H1 (cell line): ENCODE measurements around the gene LY6G5B. TPM values are rescaled to one million over a fixed set of nuclear protein-coding genes. Genes with fewer than 3 reads are reported as not detected.

ENCODE experiments used
- CTCF ChIA-PET: fragments of 300-600 bp; sonication (Branson Sonifier 250); formaldehyde crosslinking; loops from one replicate; lab custom pipeline; 2021; ENCODE audit not compliant: partially characterized antibody; lab: Charles Lee
- POLR2A ChIA-PET: fragments of 300-600 bp; sonication (Branson Sonifier 250); formaldehyde crosslinking; loops from one replicate; lab custom pipeline; 2021; ENCODE audit warnings: inconsistent platforms; ENCODE audit not compliant: partially characterized antibody; lab: Charles Lee
- DNase-seq, 2 experiments: peaks; one replicate each; pipeline versions ENCODE4 v3.0.0 to v3.0.0-alpha.2; 2010 to 2022; ENCODE audit warnings: low spot score in 2 of 2, low read depth in 1 of 2, mixed read lengths in 1 of 2
- FAIRE-seq: peaks from 2 replicates; lab custom pipeline; 2011; peaks lifted over from hg19 to GRCh38; lab: Jason Lieb, UNC
- H2AFZ ChIP-seq: 2 replicates; pipeline ENCODE4 v1.8.1; 2012; ENCODE audit warnings: low read length, inconsistent platforms
- H2AK5ac ChIP-seq: 2 replicates; pipeline ENCODE4 v1.6.1; 2013; ENCODE audit warnings: low read depth, low read length
- H2BK120ac ChIP-seq: replicated peaks from 2 replicates; pipeline ENCODE3; 2013; ENCODE audit warnings: low read depth, low read length, inconsistent platforms
- H2BK12ac ChIP-seq: 2 replicates; pipeline ENCODE4 v1.6.1; 2013; ENCODE audit warnings: low read depth, low read length
- H2BK15ac ChIP-seq: 2 replicates; pipeline ENCODE4 v1.6.1; 2013; ENCODE audit warnings: low read length
- H2BK20ac ChIP-seq: 2 replicates; pipeline ENCODE4 v1.6.1; 2013; ENCODE audit warnings: low read length
- H2BK5ac ChIP-seq: 2 replicates; pipeline ENCODE4 v1.6.1; 2013; ENCODE audit warnings: low read depth, low read length
- H3K14ac ChIP-seq: 2 replicates; pipeline ENCODE4 v1.6.1; 2013; ENCODE audit warnings: inconsistent platforms; ENCODE audit not compliant: insufficient read length
- H3K18ac ChIP-seq: 2 replicates; pipeline ENCODE4 v1.6.1; 2013; ENCODE audit warnings: low read length; ENCODE audit errors: extremely low read depth
- H3K23ac ChIP-seq: 2 replicates; pipeline ENCODE4 v1.6.1; 2013; ENCODE audit warnings: inconsistent platforms; ENCODE audit not compliant: insufficient read length
- H3K23me2 ChIP-seq: 2 replicates; pipeline ENCODE4 v1.6.1; 2013; ENCODE audit warnings: low read depth, low read length
- H3K27ac ChIP-seq: 2 replicates; pipeline ENCODE4 v1.6.1; 2011; ENCODE audit warnings: low read depth, low read length, inconsistent platforms
- H3K27me3 ChIP-seq, 4 experiments: replicated peaks in 1 of 4; 1 replicate in 1 of 4; 2 replicates in 3 of 4; pipeline versions ENCODE4 v1.6.1 to v1.8.1; 2011 to 2013; ENCODE audit warnings: low read length in 3 of 4, mild to moderate bottlenecking in 3 of 4, inconsistent platforms in 2 of 4, mixed read lengths in 2 of 4, moderate library complexity in 1 of 4; ENCODE audit not compliant: control insufficient read depth in 3 of 4, insufficient read depth in 3 of 4; ENCODE audit errors: extremely low read depth in 1 of 4
- H3K36me3 ChIP-seq, 4 experiments: 2 replicates each; pipeline versions ENCODE4 v1.6.1 to v1.8.1; 2011 to 2013; ENCODE audit warnings: mild to moderate bottlenecking in 4 of 4, low read length in 3 of 4, moderate library complexity in 2 of 4, control low read depth in 1 of 4, inconsistent platforms in 1 of 4; ENCODE audit not compliant: insufficient read depth in 4 of 4, control insufficient read depth in 2 of 4
- H3K4ac ChIP-seq: replicated peaks from 2 replicates; pipeline ENCODE3; 2013; ENCODE audit warnings: low read length, low read depth, mixed read lengths, inconsistent platforms; ENCODE audit not compliant: insufficient read length
- H3K4me1 ChIP-seq, 4 experiments: replicated peaks in 1 of 4; 1 replicate in 1 of 4; 2 replicates in 3 of 4; pipeline versions ENCODE4 v1.6.1 to v1.8.1; 2011 to 2013; ENCODE audit warnings: low read length in 3 of 4, inconsistent platforms in 2 of 4, mixed read lengths in 1 of 4; ENCODE audit not compliant: insufficient read depth in 4 of 4, control insufficient read depth in 3 of 4
- H3K4me2 ChIP-seq, 2 experiments: 2 replicates each; pipeline versions ENCODE4 v1.6.1 to v1.8.1; 2011 to 2013; ENCODE audit warnings: low read depth in 2 of 2, low read length in 2 of 2, control low read depth in 1 of 2, inconsistent platforms in 1 of 2, mild to moderate bottlenecking in 1 of 2; ENCODE audit not compliant: insufficient read depth in 1 of 2
- H3K4me3 ChIP-seq, 4 experiments: fragments of 200-600, 300-600 bp in 1 of 4; sonication (generic), shearing (Covaris generic), sonication (Bioruptor Twin) in 1 of 4; 2 replicates each; pipeline versions ENCODE4 v1.5.1 to v1.8.1; 2011 to 2016; ENCODE audit warnings: low read length in 4 of 4, low read depth in 3 of 4, control low read depth in 2 of 4, inconsistent platforms in 2 of 4, mild to moderate bottlenecking in 2 of 4, mixed read lengths in 1 of 4, moderate library complexity in 1 of 4; ENCODE audit not compliant: insufficient read depth in 2 of 4; ENCODE audit errors: extremely low read depth in 1 of 4
- H3K56ac ChIP-seq: replicated peaks from 2 replicates; pipeline ENCODE3; 2013; ENCODE audit warnings: low read depth, mild to moderate bottlenecking, mixed read lengths, low read length, inconsistent platforms; ENCODE audit not compliant: insufficient read length
- H3K79me1 ChIP-seq: 2 replicates; pipeline ENCODE4 v1.6.1; 2013; ENCODE audit warnings: low read depth, low read length, control low read depth
- H3K79me2 ChIP-seq, 2 experiments: 2 replicates each; pipeline versions ENCODE4 v1.6.1 to v1.8.1; 2012 to 2013; ENCODE audit warnings: low read length in 2 of 2, mild to moderate bottlenecking in 2 of 2, inconsistent platforms in 1 of 2; ENCODE audit not compliant: insufficient read depth in 2 of 2, control insufficient read depth in 1 of 2
- H3K9ac ChIP-seq, 4 experiments: replicated peaks in 1 of 4; 1 replicate in 1 of 4; 2 replicates in 3 of 4; pipeline versions ENCODE4 v1.6.1 to v1.8.1; 2011 to 2013; ENCODE audit warnings: low read depth in 3 of 4, low read length in 3 of 4, control low read depth in 2 of 4, mild to moderate bottlenecking in 2 of 4, moderate library complexity in 2 of 4, inconsistent platforms in 1 of 4; ENCODE audit errors: extremely low read depth in 1 of 4
- H3K9me3 ChIP-seq, 2 experiments: 2 replicates each; pipeline versions ENCODE4 v1.6.1 to v1.8.1; 2012 to 2013; ENCODE audit warnings: mild to moderate bottlenecking in 2 of 2, moderate library complexity in 2 of 2, control low read depth in 1 of 2, inconsistent platforms in 1 of 2, low read depth in 1 of 2, low read length in 1 of 2, mixed read lengths in 1 of 2; ENCODE audit not compliant: insufficient read depth in 2 of 2
- H4K20me1 ChIP-seq, 2 experiments: replicated peaks in 1 of 2; 2 replicates each; pipeline versions ENCODE3 to v1.8.1; 2011 to 2013; ENCODE audit warnings: inconsistent platforms in 2 of 2, low read length in 2 of 2, mild to moderate bottlenecking in 1 of 2; ENCODE audit not compliant: insufficient read depth in 2 of 2, control insufficient read depth in 1 of 2
- H4K5ac ChIP-seq: 2 replicates; pipeline ENCODE4 v1.6.1; 2013; ENCODE audit warnings: low read length, low read depth, mixed read lengths, inconsistent platforms; ENCODE audit not compliant: insufficient read length
- H4K8ac ChIP-seq: 2 replicates; pipeline ENCODE4 v1.8.0; 2013; ENCODE audit warnings: mild to moderate bottlenecking, moderate library complexity, low read length, inconsistent platforms; ENCODE audit not compliant: insufficient read depth; ENCODE audit errors: extremely low read depth
- H4K91ac ChIP-seq: replicated peaks from 2 replicates; pipeline ENCODE3; 2013; ENCODE audit warnings: low read length, mixed read lengths, inconsistent platforms; ENCODE audit not compliant: insufficient read length
- HDAC2 ChIP-seq, 2 experiments: fragments of 300-600 bp in 1 of 2; sonication (generic) in 1 of 2; IDR thresholded peaks; 2 replicates each; pipeline ENCODE4 v1.6.1; 2011 to 2012; ENCODE audit warnings: low read depth in 2 of 2, low read length in 2 of 2, mild to moderate bottlenecking in 2 of 2, moderate library complexity in 2 of 2, borderline replicate concordance in 1 of 2, inconsistent platforms in 1 of 2
- KDM5A ChIP-seq: fragments of 200-600 bp; IDR thresholded peaks from 2 replicates; pipeline ENCODE4 v1.7.1; 2012; ENCODE audit warnings: mild to moderate bottlenecking, low read length, inconsistent platforms, mixed read lengths
- POLR2A ChIP-seq, 2 experiments: IDR thresholded peaks; 1 replicate in 1 of 2; 2 replicates in 1 of 2; pipeline ENCODE4 v1.6.1; 2011; ENCODE audit warnings: low read depth in 2 of 2, low read length in 2 of 2, mild to moderate bottlenecking in 2 of 2; ENCODE audit errors: control extremely low read depth in 1 of 2
- RXRA ChIP-seq: IDR thresholded peaks from 2 replicates; pipeline ENCODE4 v1.6.1; 2011; ENCODE audit warnings: low read depth, mild to moderate bottlenecking, low read length, moderate library complexity; ENCODE audit not compliant: insufficient read depth
- SIN3A ChIP-seq, 2 experiments: IDR thresholded peaks in 1 of 2; conservative IDR thresholded peaks in 1 of 2; 2 replicates each; pipeline ENCODE4 v1.6.1; 2011 to 2012; ENCODE audit warnings: low read length in 2 of 2, improper control_type of control experiment in 1 of 2, low read depth in 1 of 2, mild to moderate bottlenecking in 1 of 2
- TEAD4 ChIP-seq: IDR thresholded peaks from 2 replicates; pipeline ENCODE4 v1.6.1; 2012; ENCODE audit warnings: low read depth, low read length, inconsistent platforms, mixed read lengths
- ZNF274 ChIP-seq: IDR thresholded peaks from 2 replicates; pipeline ENCODE4 v1.7.0; 2012; ENCODE audit warnings: low read length, borderline replicate concordance; ENCODE audit errors: extremely low read depth
- WGBS, 2 experiments: shearing (Covaris generic) in 1 of 2; methylation state at CpG; one replicate each; pipeline versions ENCODE4 v1.1.6 to v1.1.7; 2013 to 2015; ENCODE audit warnings: low lambda C conversion rate in 2 of 2, mixed read lengths in 2 of 2, inconsistent platforms in 1 of 2, low coverage in 1 of 2, missing lambda C conversion rate in 1 of 2; ENCODE audit not compliant: insufficient replicate concordance in 2 of 2, insufficient coverage in 1 of 2, insufficient read length in 1 of 2; ENCODE audit errors: extremely low coverage in 1 of 2, missing lambda C conversion rate in 1 of 2; 5-methylcytosine and 5-hydroxymethylcytosine counted together
- polyA plus RNA-seq, 7 experiments: library from polyadenylated mRNA; depleted of rRNA in 3 of 7; stranded (reverse) in 5 of 7; unstranded in 2 of 7; fragments of >200 nt in 5 of 7; fragments of 200-250 nt in 2 of 7; gene quantifications; 1 replicate in 5 of 7; 2 replicates in 1 of 7; 4 replicates in 1 of 7; pipeline versions ENCODE4 v1.2.1 to v1.2.3, GENCODE V29; 2011 to 2013; ENCODE audit warnings: missing spikeins in 2 of 7, mixed read lengths in 2 of 7
- total RNA-seq: library from RNA; stranded (reverse); fragmentation: NEBNext Ultra II Directional; extraction: Animal tissue kit (Norgen Biotek cat#: 25700); gene quantifications from 2 replicates; pipeline ENCODE4 v1.2.1, GENCODE V29; 2021
- TF ChIP-seq, protein P1 (sequence below): IDR thresholded peaks from 2 replicates; pipeline ENCODE4 v1.6.1; 2012; ENCODE audit warnings: inconsistent platforms

The LY6G5B gene
- total and polyA plus RNA-seq, 2 of the 8 experiments (the other 6 are each of a cell fraction or from before 2014, with no cell fraction given), result 10.6 to 12.6 TPM

- Histone ChIP-seq H3K79me2 (no peaks in the 10 kb centered on the region), H3K9ac (no peak overlapping the region), H3K27ac (no peak overlapping the region), H3K27me3 (no peaks in the 10 kb centered on the region), H3K4ac (no peak overlapping the region), H2BK120ac (no peak overlapping the region), H2BK15ac (no peak overlapping the region), H3K56ac (no peak overlapping the region), H3K36me3 (peaks cover 9 to 28% (median 18%) of the 10 kb centered on the region in 4 experiments; a peak in 5 of 8 replicates), H4K5ac (no peak overlapping the region), H3K4me2 (no peak overlapping the region), H3K14ac (no peak overlapping the region), H3K23ac (no peak overlapping the region), H4K91ac (no peak overlapping the region), H3K9me3 (no peaks in the 10 kb centered on the region), H3K4me1 (peaks cover 0 to 1% (median 0%) of the 10 kb centered on the region in 4 experiments; a peak in 2 of 7 replicates), H3K23me2 (no peaks in the 10 kb centered on the region), H2AFZ (no peak overlapping the region), H4K20me1 (no peaks in the 10 kb centered on the region), H2BK5ac (no peak overlapping the region), H3K79me1 (no peaks in the 10 kb centered on the region), H2AK5ac (no peak overlapping the region), H4K8ac (no peak overlapping the region), H2BK12ac (no peak overlapping the region), H2BK20ac (no peak overlapping the region), H3K4me3 (no peak overlapping the region), H3K18ac (no peak overlapping the region)
- FAIRE-seq (no peak), DNase-seq (no peak)
- ChIA-PET POLR2A (interaction anchor here (0.7 to 6.6 kb wide), 10 partner anchors 8 to 205 kb away, joined by 3 to 33 read pairs (median 4); partner anchors contain the start of genes BAG6, EHMT2, LSM2 and LY6G6D), CTCF (interaction anchor here (0.6 to 5.8 kb wide), 13 partner anchors 10 to 99 kb away, joined by 3 to 26 read pairs (median 5); partner anchors contain the start of genes BAG6, CSNK2B, DDAH2 and GPANK1)
- TF ChIP-seq, protein P1, sequence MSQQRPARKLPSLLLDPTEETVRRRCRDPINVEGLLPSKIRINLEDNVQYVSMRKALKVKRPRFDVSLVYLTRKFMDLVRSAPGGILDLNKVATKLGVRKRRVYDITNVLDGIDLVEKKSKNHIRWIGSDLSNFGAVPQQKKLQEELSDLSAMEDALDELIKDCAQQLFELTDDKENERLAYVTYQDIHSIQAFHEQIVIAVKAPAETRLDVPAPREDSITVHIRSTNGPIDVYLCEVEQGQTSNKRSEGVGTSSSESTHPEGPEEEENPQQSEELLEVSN, result no peak
- no peak for TF ChIP-seq TEAD4
- no peak for TF ChIP-seq KDM5A
- no peak for TF ChIP-seq ZNF274
- TF ChIP-seq POLR2A (IDR thresholded peaks at IDR 0.05; ENCODE audit: control extremely low read depth in 1 of 2, low read depth in 2 of 2, low read length in 2 of 2), result no peak
- no peak for TF ChIP-seq SIN3A (conservative IDR thresholded peaks at IDR 0.05 in 1 of 2, IDR thresholded peaks at IDR 0.05 in 1 of 2; ENCODE audit: low read depth in 1 of 2, low read length in 2 of 2)
- no peak for TF ChIP-seq RXRA
- no peak for TF ChIP-seq HDAC2 (IDR thresholded peaks at IDR 0.05; ENCODE audit: borderline replicate concordance in 1 of 2, low read depth in 2 of 2, low read length in 2 of 2)
- WGBS, 2 experiments, result 96% methylated on average over 12 of the region's 12 CpGs; no CpG with 5 or more reads in 1 of the 2 experiments
Measured at GRCh38 chr6:31691564-31692108, 21.9 kb downstream of the LY6G5B start.
